ENCODE results near the gene CNKSR1. TPM values are rescaled to one million over a fixed set of nuclear protein-coding genes. Genes with fewer than 3 reads are reported as not detected.

Gene CNKSR1
- total and polyA plus RNA-seq, 2 donors (not counting 1 experiment from before 2014, with no cell fraction given), result 3.7 to 5.8 TPM

- no peaks in the 10 kb centered on the region for H3K36me3 ChIP-seq (replicated peaks in 1 of 2; ENCODE audit: control extremely low read depth in 1 of 2, control insufficient read depth in 1 of 2, extremely low read depth in 1 of 2, insufficient read depth in 2 of 2, low read length in 1 of 2)
- TF ChIP-seq CTCF (IDR thresholded peaks at IDR 0.05) (no peak), EZH2 (IDR thresholded peaks at IDR 0.05; ENCODE audit: borderline replicate concordance, insufficient read depth, low read depth, low read length, poor library complexity, severe bottlenecking) (no peak)
- H3K4me2 ChIP-seq (replicated peaks; ENCODE audit: low read depth, low read length, poor library complexity, severe bottlenecking), result no peak overlapping the region
- peaks cover 15% of the 10 kb centered on the region for H3K27me3 Mint-ChIP-seq
- no peak for DNase-seq
- H3K9me3 ChIP-seq (ENCODE audit: control extremely low read depth in 1 of 3, control insufficient read depth in 2 of 3, insufficient read depth in 1 of 3, low read length in 2 of 3), result no peaks in the 10 kb centered on the region
- CTCF ChIA-PET, result interaction anchor here (1.1 kb wide), 1 partner anchor 10 kb away, joined by 3 read pairs; no protein-coding TSS in a partner anchor
- H3K27ac Mint-ChIP-seq, result no peak overlapping the region
- H3K27ac ChIP-seq (ENCODE audit: low read length in 2 of 2), result no peak overlapping the region
- no peaks in the 10 kb centered on the region for H4K20me1 ChIP-seq (ENCODE audit: control insufficient read depth, insufficient read depth, low read length, poor library complexity, severe bottlenecking)
- no peak overlapping the region for H3K4me3 ChIP-seq (ENCODE audit: control extremely low read depth in 1 of 5, extremely low read depth in 1 of 5, insufficient read depth in 1 of 5, low read depth in 2 of 5, low read length in 4 of 5)
- intact Hi-C loops (cut with micrococcal nuclease), result no loop called here
- H3K4me1 ChIP-seq (ENCODE audit: control insufficient read depth in 2 of 2, insufficient read depth in 2 of 2, low read length in 2 of 2), result no peaks in the 10 kb centered on the region
- peaks cover 0 to 11% (median 4%) of the 10 kb centered on the region in 4 experiments for H3K27me3 ChIP-seq (replicated peaks in 1 of 4; ENCODE audit: control extremely low read depth in 1 of 4, control insufficient read depth in 3 of 4, insufficient read depth in 4 of 4, low read length in 3 of 4)
- no peak overlapping the region for H3K4me3 Mint-ChIP-seq
- POLR2A ChIA-PET, result no interaction called here
- no peaks in the 10 kb centered on the region for H3K9me3 Mint-ChIP-seq (ENCODE audit: insufficient read depth)
- H3K79me2 ChIP-seq (ENCODE audit: control insufficient read depth, insufficient read depth, low read length), result no peaks in the 10 kb centered on the region
- H3K9ac ChIP-seq (ENCODE audit: low read length), result no peak overlapping the region
- ATAC-seq (ENCODE audit: low read depth), result no peak
- 100% methylated on average over 3 of the region's 5 CpGs for WGBS (ENCODE audit: insufficient coverage)
- no peak overlapping the region for H2AFZ ChIP-seq (ENCODE audit: insufficient read depth, low read depth, low read length, poor library complexity, severe bottlenecking)
- H3K4me1 Mint-ChIP-seq, result no peaks in the 10 kb centered on the region
These were observed 23.1 kb downstream of the CNKSR1 start for GRCh38 chr1:26200413-26200812.

GRCh38 chr1:26203642-26204318, 26.5 kb downstream of the CNKSR1 start:
- Histone ChIP-seq H3K27me3 (replicated peaks in 1 of 4; ENCODE audit: control extremely low read depth in 1 of 4, control insufficient read depth in 3 of 4, insufficient read depth in 4 of 4, low read length in 3 of 4) (no peaks in the 10 kb centered on the region), H3K4me2 (replicated peaks; ENCODE audit: low read depth, low read length, poor library complexity, severe bottlenecking) (no peak overlapping the region), H3K79me2 (ENCODE audit: control insufficient read depth, insufficient read depth, low read length) (no peaks in the 10 kb centered on the region), H3K9me3 (ENCODE audit: control extremely low read depth in 1 of 3, control insufficient read depth in 2 of 3, insufficient read depth in 1 of 3, low read length in 2 of 3) (no peaks in the 10 kb centered on the region), H3K4me1 (ENCODE audit: control insufficient read depth in 2 of 2, insufficient read depth in 2 of 2, low read length in 2 of 2) (no peaks in the 10 kb centered on the region), H3K4me3 (ENCODE audit: control extremely low read depth in 1 of 5, extremely low read depth in 1 of 5, insufficient read depth in 1 of 5, low read depth in 2 of 5, low read length in 4 of 5) (no peak overlapping the region), H3K27ac (ENCODE audit: low read length in 2 of 2) (no peak overlapping the region), H3K9ac (ENCODE audit: low read length) (no peak overlapping the region), H3K36me3 (replicated peaks in 1 of 2; ENCODE audit: control extremely low read depth in 1 of 2, control insufficient read depth in 1 of 2, extremely low read depth in 1 of 2, insufficient read depth in 2 of 2, low read length in 1 of 2) (no peaks in the 10 kb centered on the region), H4K20me1 (ENCODE audit: control insufficient read depth, insufficient read depth, low read length, poor library complexity, severe bottlenecking) (no peaks in the 10 kb centered on the region), H2AFZ (ENCODE audit: insufficient read depth, low read depth, low read length, poor library complexity, severe bottlenecking) (no peak overlapping the region)
- Mint-ChIP-seq H3K4me1 (no peaks in the 10 kb centered on the region), H3K27me3 (peaks cover 6% of the 10 kb centered on the region), H3K4me3 (no peak overlapping the region), H3K27ac (no peak overlapping the region), H3K9me3 (ENCODE audit: insufficient read depth) (no peaks in the 10 kb centered on the region)
- CTCF ChIA-PET, result interaction anchor here (0.9 to 1.9 kb wide), 4 partner anchors 30 to 214 kb away, joined by 3 to 8 read pairs (median 4); partner anchors contain the start of genes CEP85 and ZNF593OS
- 91% methylated on average over 6 of the region's 9 CpGs for WGBS (ENCODE audit: insufficient coverage)
- POLR2A ChIA-PET, result no interaction called here
- ATAC-seq (ENCODE audit: low read depth) (no peak), DNase-seq (no peak)
- TF ChIP-seq EZH2 (IDR thresholded peaks at IDR 0.05; ENCODE audit: borderline replicate concordance, insufficient read depth, low read depth, low read length, poor library complexity, severe bottlenecking) (no peak), CTCF (IDR thresholded peaks at IDR 0.05) (no peak)
- intact Hi-C loops (cut with micrococcal nuclease), result no loop called here

Data from B cell (primary cell).